ENCODE data around the gene SOHLH2.

Gene SOHLH2

DNA sequence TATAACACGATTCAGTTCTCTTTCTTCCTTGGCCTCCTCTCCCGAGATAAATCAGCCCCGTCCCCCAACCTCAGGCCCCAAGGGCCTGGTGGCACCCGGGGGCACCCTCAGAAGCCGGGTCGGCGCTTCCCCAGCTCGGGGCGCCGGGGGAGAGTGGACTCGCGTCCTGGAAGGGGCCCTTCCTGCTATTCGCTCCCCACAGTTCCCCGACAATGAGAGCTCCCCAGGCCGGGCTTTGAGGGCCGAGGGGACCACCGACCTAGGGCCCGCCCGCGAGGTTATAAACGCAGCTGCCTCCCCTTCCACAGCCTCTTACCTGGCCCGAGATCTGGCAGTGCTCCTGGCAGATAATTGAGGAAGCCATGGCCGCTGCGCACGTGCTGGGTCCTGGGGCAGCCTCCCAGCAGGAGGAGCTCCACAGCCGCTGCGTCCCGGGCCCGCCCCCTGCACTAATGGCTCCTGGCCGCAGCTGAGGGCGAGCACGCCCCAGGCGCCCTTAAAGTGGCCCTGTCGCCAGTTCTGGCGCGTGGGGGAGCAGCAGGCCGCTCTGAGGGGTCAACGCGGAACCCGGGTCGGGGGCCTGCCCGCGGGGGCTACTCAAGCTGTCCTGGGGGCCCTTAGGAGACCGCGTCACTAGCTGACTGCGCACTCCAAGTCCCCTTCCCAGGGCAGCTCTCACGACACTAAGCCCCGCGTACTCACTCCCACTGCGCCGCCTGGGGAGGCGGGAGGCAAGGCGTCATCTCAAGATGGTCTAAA is at the start of gene SOHLH2:
TSS of gene SOHLH2 (minus strand) at position 394 of the 759 bp plus-strand sequence. CDS start at position 364, 30 bp downstream.
- no peak for DNase-seq (ENCODE audit: low read depth in 2 of 2)

DNA sequence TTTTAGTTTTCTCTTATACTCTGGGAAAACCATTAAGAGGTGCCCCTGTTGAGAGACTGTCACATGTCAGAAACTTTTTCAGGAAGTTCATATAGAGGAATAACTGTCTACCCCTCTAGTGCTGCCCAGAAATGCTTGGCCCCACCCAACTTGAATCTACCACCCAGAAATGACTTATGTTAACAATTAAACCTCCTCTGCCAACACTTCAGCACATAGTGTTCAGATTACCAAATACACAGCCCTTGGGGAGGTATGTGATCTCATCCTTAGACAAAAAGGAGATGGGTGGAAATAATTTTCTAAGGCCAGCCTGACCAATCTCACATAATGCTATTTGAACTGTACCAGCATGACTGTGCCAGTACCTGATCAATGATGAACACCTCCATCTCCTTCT is 47.6 kb upstream of the SOHLH2 start:
- DNase-seq (ENCODE audit: low read depth in 2 of 2) = no peak

DNA sequence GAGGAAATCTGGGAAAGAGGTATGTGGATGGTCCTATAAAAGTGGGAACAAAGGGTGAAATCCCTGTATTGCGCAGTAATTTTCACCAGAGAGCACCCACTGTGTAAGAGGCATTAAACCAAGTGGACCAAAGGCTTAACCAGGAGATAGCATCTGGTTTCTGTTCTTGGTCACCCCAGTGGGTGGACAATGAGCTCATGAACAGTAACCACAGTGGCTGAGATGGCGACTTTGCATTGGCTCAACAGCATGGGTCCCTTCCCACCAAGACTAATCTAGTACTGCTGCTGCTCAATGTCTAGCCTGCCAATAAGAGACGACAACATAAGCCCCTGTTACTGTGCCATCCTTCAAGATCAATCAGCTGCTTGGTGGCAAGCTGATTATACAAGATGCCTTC is 46.7 kb upstream of the SOHLH2 start:
- DNase-seq (ENCODE audit: low read depth in 2 of 2) = no peak

GRCh38 chr13:36259361-36260137 is 45.2 kb upstream of the SOHLH2 start:
- DNase-seq (ENCODE audit: low read depth in 2 of 2) = no peak

DNA sequence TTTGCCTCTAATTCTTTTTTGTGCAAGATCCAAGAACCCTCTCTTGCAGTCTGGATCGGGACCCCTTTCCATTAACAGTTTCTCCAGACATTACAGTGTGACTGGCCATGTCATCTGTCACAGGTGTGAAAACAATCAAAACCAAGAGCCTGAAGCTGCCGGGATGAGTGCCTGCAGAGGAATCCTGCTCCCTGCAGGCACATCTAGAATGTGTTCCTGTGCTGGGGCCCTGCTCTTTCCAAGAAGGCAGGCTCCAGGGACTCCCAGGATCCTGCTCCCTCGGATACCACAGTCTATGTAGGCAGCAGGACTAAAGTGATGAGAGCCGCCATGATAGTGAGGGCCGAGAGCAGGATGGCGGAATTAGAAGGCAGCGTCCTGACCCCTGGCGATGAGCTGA is 44.5 kb upstream of the SOHLH2 start:
- DNase-seq (ENCODE audit: low read depth in 2 of 2) = no peak

DNA sequence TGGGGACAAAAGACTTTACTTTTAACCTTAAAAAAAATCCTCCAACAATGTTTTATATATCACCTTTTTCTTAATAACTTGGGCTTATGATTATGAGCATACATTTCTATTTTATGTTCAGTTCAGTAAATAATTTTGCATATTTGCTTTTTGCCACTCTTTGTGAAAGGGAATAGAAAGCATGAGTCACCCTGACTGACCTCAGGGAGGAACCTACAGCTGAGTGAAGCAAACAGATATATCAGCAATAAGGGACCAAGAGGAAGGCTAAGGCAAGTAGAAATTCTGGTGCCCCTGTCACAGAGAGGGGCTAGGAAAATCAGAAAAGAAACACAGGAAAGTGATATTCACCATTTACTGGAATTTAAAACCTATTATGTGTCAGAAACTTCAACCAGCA is 37.2 kb upstream of the SOHLH2 start:
- no peak for DNase-seq (ENCODE audit: low read depth in 2 of 2)

- DNase-seq (ENCODE audit: low read depth in 2 of 2) = no peak
These were observed 36.7 kb upstream of the SOHLH2 start for GRCh38 chr13:36251017-36251416.

GRCh38 chr13:36248700-36249099 is 34.3 kb upstream of the SOHLH2 start:
- no peak for DNase-seq (ENCODE audit: low read depth in 2 of 2)

DNA sequence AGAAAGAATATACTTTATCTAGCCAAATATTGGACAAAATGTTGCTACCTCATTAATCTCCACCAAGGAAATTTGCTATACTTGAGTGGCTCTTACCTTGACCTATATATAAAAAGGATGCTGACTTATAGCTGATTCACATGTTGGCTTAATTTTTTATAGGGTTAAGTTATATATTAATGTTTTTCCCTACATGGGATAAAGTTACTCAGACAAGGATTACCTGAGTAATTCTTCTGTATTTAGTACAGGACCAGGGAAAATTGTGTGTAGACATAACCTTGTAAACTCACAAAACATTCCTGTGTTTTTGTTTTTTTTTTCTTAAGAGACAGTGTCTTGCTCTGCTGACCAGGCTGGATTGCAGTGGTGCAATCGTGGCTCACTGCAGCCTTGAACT is 30.6 kb upstream of the SOHLH2 start:
- DNase-seq (ENCODE audit: low read depth in 2 of 2) = no peak

DNA sequence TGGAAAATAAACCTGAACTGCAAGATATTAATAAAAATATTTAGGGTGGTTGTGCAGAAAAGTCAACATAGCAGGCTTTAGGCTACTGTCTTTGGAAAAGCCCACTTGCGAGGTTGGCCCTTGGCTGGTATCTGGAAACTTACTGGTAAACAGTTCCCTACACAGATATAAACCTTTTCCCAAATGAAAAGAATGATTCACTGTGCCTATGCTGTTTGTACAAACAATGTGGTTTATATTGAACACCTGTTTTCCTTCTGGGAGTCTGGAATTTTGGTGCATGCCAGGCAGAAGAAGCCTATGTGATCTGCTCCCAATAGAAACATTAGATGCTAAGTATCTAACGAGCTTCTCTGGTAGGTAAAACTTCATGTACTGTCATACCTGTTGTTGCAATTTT is 29.7 kb upstream of the SOHLH2 start:
- no peak for DNase-seq (ENCODE audit: low read depth in 2 of 2)

GRCh38 chr13:36242761-36243160 is 28.4 kb upstream of the SOHLH2 start:
- no peak for DNase-seq (ENCODE audit: low read depth in 2 of 2)

GRCh38 chr13:36231236-36231635 is 16.9 kb upstream of the SOHLH2 start:
- DNase-seq (ENCODE audit: low read depth in 2 of 2) = no peak

- DNase-seq (ENCODE audit: low read depth in 2 of 2) = no peak
These were observed 10.4 kb upstream of the SOHLH2 start for GRCh38 chr13:36224730-36225129.

DNA sequence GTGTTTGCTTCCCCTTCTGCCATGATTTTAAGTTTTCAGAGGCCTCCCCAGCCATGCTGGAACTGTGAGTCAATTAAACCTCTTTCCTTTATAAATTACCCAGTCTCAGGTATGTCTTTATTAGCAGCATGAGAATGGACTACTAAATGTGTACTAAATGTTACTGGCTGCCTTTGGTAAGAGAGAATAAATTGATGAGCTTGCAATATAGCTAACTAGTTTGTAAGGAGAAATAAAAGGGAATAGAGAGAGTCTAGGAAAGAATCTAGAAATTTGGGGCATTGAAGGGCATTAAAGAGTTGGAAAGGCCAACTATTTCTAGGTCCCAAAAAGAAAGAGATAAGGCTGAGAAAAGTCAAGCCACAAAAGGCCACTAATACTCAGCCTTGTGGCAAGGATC is 5.5 kb upstream of the SOHLH2 start:
- DNase-seq (ENCODE audit: low read depth in 2 of 2) = no peak

GRCh38 chr13:36217456-36217855 is 3.1 kb upstream of the SOHLH2 start:
- no peak for DNase-seq (ENCODE audit: low read depth in 2 of 2)

DNA sequence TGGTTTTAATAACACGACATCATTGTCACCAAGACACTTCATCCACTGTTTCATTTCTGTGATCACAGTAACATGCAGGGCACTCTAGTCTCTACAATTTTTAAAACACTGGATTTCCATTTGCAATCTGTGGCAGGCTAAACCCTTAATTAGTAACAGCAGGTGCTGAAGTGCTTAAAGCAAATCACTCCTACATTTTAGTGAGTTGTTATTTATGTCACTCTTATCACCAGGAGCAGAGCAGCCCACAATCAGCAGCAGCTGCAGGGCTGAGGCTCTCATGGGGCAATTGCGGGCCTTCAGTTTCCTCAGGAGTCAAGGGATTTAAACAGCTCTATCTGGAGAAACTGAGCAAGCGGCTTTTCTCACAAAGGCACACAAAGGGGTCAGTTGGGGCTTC is 1.6 kb downstream of the SOHLH2 start:
- no peak for DNase-seq (ENCODE audit: low read depth in 2 of 2)

DNA sequence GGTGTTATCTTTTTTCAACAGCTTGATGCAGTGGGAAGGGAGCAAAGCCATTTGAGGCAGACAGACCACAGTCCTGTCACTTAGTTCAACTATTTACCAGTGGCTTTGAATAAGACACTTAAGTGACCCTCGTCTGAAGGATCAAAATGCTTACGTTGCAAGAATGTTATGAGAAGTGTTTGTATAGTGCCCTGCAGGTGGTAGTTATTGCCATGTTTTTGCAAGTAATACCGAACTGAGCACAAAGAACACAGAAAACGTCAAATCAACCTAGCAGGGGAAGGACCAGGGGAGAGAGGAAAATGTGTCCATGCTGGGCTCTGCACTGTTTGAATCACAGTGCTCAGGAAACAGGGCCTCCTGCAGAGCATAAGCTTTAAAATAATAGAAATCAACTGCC is 2.8 kb downstream of the SOHLH2 start:
- DNase-seq (ENCODE audit: low read depth in 2 of 2) = no peak

GRCh38 chr13:36210738-36211137 is 3.6 kb downstream of the SOHLH2 start:
- no peak for DNase-seq (ENCODE audit: low read depth in 2 of 2)

DNA sequence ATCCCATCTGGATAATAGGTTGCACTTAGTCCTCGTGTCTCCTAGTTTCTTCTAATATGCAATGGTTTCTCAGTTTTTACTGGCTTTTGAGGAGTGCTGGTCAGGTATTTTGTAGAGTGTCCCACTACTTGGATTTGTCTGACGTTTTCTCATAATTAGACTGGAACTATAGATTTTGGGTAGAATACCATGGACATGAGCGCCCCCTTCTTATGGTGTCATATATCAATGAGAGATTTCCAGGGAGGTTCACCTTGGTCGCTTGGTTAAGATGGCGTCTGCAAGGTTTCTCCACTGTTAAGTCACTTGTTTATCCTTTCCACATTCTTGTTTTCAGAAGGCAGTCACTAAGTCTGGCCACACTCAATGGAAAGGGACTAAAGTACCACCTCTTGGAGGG is 6.7 kb downstream of the SOHLH2 start:
- DNase-seq (ENCODE audit: low read depth in 2 of 2) = no peak

- no peak for DNase-seq (ENCODE audit: low read depth in 2 of 2)
These were observed 21.1 kb downstream of the SOHLH2 start for GRCh38 chr13:36193151-36193855.

DNA sequence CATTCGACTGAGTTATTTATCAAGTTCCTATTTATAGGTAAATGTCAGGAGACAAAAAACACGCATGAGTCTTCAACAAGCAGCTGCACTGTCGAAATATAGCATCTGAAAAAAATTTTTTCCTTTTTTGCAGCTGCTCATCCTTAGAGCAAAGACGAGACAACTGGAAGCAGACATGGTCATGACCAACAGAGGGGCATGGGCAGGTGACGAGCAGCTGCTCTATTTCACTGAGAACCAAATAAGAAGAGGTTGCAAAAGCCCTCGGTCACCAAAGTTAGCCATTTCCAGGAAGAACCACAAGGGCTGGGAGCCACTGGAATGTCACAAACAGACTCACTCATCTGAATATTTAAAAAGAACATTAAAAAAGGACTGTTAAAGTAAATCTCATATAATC is 22.2 kb downstream of the SOHLH2 start:
- no peak for DNase-seq (ENCODE audit: low read depth in 2 of 2)

DNA sequence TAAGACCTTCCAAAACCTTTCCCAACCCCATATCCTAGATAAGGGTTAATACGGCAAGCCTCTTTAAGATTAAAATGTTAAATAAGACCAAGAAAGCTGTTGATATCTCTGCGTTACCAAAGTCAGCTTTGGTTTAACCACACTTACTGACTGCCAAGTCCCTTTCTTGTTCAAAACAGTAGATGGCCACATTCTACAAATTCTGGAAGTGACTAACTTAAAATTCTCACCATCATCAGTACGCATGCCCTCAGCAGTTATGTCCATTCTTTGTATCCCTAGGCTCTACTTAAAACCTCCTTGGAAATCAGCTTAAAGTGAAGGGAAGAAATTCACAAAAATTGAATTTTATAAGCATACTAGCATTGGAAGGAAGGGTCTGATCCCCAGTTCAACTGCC is 23.6 kb downstream of the SOHLH2 start:
- no peak for DNase-seq (ENCODE audit: low read depth in 2 of 2)

GRCh38 chr13:36188441-36188840 is 25.9 kb downstream of the SOHLH2 start:
- DNase-seq (ENCODE audit: low read depth in 2 of 2) = no peak

Data from stimulated activated CD4-positive, alpha-beta T cell treated with anti-CD3 and anti-CD28 coated beads, Interleukin-1b, Interleukin-23, amount 100 ng/mL, for 1 hour (primary cell).